Loucy (cell line): Measurements from ENCODE around the gene ARHGAP31.

ENCODE experiments used
- H2AFZ ChIP-seq: fragments of 200-600 bp; sonication (generic); 2 replicates; pipeline ENCODE4 v1.6.0; 2016; ENCODE audit warnings: antibody characterized with exemption, mild to moderate bottlenecking, low read length, moderate library complexity
- H3F3A ChIP-seq: fragments of 200-600 bp; 2 replicates; pipeline ENCODE4 v1.6.0; 2016; ENCODE audit warnings: antibody characterized with exemption, low read depth, mild to moderate bottlenecking
- H3K27me3 ChIP-seq: fragments of 200-600 bp; sonication (generic); 2 replicates; pipeline ENCODE4 v1.6.1; 2014; ENCODE audit warnings: low read length, mild to moderate bottlenecking; ENCODE audit not compliant: insufficient read depth, poor library complexity, severe bottlenecking
- H3K36me3 ChIP-seq: fragments of 200-600 bp; sonication (generic); 2 replicates; pipeline ENCODE4 v1.6.1; 2016; ENCODE audit warnings: low read length; ENCODE audit not compliant: insufficient read depth
- H3K4me1 ChIP-seq: fragments of 200-600 bp; sonication (generic); 2 replicates; pipeline ENCODE4 v1.5.1; 2014; ENCODE audit warnings: low read length, mild to moderate bottlenecking; ENCODE audit not compliant: insufficient read depth, poor library complexity, severe bottlenecking
- H3K4me2 ChIP-seq: fragments of 200-600 bp; sonication (generic); 2 replicates; pipeline ENCODE4 v1.6.0; 2014; ENCODE audit warnings: antibody characterized with exemption, low read length, low read depth, mild to moderate bottlenecking; ENCODE audit not compliant: poor library complexity, severe bottlenecking
- H3K4me3 ChIP-seq: fragments of 200-600 bp; sonication (generic); 2 replicates; pipeline ENCODE4 v1.5.1; 2014; ENCODE audit warnings: low read length, mild to moderate bottlenecking, mixed read lengths; ENCODE audit not compliant: poor library complexity, severe bottlenecking
- H3K79me2 ChIP-seq: fragments of 200-600 bp; sonication (generic); 2 replicates; pipeline ENCODE4 v1.6.1; 2014; ENCODE audit warnings: low read length; ENCODE audit not compliant: insufficient read depth
- H3K9ac ChIP-seq: fragments of 200-600 bp; sonication (generic); 2 replicates; pipeline ENCODE4 v1.6.0; 2014; ENCODE audit warnings: mild to moderate bottlenecking, low read depth, low read length, moderate library complexity; ENCODE audit not compliant: poor library complexity, severe bottlenecking
- H3K9me2 ChIP-seq: fragments of 200-600 bp; sonication (generic); replicated peaks from 2 replicates; pipeline ENCODE4 v1.6.1; 2016; ENCODE audit warnings: low read depth, low read length, mixed read lengths
- H3K9me3 ChIP-seq: fragments of 200-600 bp; sonication (generic); 2 replicates; pipeline ENCODE4 v1.6.1; 2014; ENCODE audit warnings: mild to moderate bottlenecking, antibody characterized with exemption, low read length, low read depth; ENCODE audit not compliant: insufficient read depth
- H4K20me1 ChIP-seq: fragments of 200-600 bp; sonication (generic); 2 replicates; pipeline ENCODE4 v1.6.0; 2014; ENCODE audit warnings: antibody characterized with exemption, low read length, mild to moderate bottlenecking; ENCODE audit not compliant: insufficient read depth, poor library complexity, severe bottlenecking
- EZH2phosphoT487 ChIP-seq: fragments of 200-600 bp; IDR thresholded peaks from 2 replicates; pipeline ENCODE4 v1.6.1; 2018; ENCODE audit warnings: antibody characterized with exemption, mild to moderate bottlenecking, moderate library complexity, borderline replicate concordance
- TF ChIP-seq, protein P1 (sequence below): fragments of 200-600 bp; sonication (generic); conservative IDR thresholded peaks from 2 replicates; pipeline ENCODE4 v1.5.1; 2014; ENCODE audit warnings: mild to moderate bottlenecking, antibody characterized with exemption, low read length

The ARHGAP31 gene

DNA sequence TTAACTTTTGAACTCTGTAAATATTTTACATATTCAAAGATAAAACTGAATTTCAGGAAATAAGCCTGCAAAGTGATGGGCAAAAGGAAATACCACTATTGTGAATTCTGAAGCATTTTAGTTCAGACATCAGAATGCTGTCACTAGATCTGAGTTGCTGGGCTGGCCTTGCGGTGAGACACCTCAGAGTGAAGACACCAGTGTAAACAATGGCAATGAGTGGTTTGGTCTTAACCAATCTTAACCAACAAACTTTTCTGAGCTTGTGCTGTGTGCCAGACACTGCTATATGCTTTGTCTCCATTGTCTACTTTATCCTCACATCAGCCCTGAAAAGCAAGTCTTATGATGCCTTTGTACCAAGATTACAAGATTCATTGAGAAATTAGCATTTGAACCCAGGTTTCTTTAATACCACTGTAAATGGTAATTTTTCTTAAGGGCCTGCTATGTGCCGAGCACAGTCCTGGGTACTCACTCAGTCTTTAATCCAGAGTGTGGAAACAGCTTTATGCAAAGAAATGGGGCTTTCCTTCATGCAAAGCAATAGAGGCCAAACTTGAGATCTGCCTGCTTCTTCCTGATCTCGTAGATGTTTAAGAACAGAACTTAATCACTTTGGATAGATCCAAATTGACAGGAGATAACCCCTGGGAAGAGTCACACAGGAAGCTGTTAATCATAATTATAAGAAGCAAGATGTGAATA is 114.2 kb downstream of the ARHGAP31 start:
- H3K9ac ChIP-seq, result no peak overlapping the region
- no peaks in the 10 kb centered on the region for H3K4me1 ChIP-seq
- no peaks in the 10 kb centered on the region for H3K9me2 ChIP-seq
- no peak overlapping the region for H2AFZ ChIP-seq
- no peak overlapping the region for H3K4me3 ChIP-seq
- H3F3A ChIP-seq, result no peaks in the 10 kb centered on the region
- H3K9me3 ChIP-seq, result no peaks in the 10 kb centered on the region
- no peaks in the 10 kb centered on the region for H4K20me1 ChIP-seq
- no peaks in the 10 kb centered on the region for H3K27me3 ChIP-seq
- no peak for TF ChIP-seq EZH2phosphoT487
- TF ChIP-seq, protein P1, sequence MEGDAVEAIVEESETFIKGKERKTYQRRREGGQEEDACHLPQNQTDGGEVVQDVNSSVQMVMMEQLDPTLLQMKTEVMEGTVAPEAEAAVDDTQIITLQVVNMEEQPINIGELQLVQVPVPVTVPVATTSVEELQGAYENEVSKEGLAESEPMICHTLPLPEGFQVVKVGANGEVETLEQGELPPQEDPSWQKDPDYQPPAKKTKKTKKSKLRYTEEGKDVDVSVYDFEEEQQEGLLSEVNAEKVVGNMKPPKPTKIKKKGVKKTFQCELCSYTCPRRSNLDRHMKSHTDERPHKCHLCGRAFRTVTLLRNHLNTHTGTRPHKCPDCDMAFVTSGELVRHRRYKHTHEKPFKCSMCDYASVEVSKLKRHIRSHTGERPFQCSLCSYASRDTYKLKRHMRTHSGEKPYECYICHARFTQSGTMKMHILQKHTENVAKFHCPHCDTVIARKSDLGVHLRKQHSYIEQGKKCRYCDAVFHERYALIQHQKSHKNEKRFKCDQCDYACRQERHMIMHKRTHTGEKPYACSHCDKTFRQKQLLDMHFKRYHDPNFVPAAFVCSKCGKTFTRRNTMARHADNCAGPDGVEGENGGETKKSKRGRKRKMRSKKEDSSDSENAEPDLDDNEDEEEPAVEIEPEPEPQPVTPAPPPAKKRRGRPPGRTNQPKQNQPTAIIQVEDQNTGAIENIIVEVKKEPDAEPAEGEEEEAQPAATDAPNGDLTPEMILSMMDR, result no peak
- H3K36me3 ChIP-seq, result no peaks in the 10 kb centered on the region
- H3K79me2 ChIP-seq, result no peaks in the 10 kb centered on the region
- no peak overlapping the region for H3K4me2 ChIP-seq

DNA sequence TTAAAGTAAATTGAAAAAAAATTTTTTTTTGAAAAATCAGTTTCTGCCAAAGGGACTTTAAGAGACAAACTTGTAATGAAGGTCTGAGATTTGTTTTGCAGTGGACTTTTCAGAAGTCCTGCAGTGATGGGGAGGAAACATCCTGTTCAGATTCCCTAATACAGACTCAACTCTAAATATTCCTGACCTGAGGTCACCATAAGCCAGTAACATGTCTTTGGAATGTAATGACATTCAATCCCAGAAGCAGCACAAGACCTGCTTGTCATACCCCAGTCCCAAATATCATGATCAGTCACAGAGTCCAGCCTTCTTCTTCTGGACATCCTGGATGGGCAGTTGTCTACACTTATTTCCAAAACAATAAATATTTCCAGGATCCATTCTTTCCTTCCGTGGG is 115.7 kb downstream of the ARHGAP31 start:
- no peak for TF ChIP-seq EZH2phosphoT487
- TF ChIP-seq, protein P1, result no peak
- Histone ChIP-seq H3K9me3 (no peaks in the 10 kb centered on the region), H3K36me3 (no peaks in the 10 kb centered on the region), H3K4me1 (no peaks in the 10 kb centered on the region), H2AFZ (no peak overlapping the region), H3K4me3 (no peak overlapping the region), H3K27me3 (no peaks in the 10 kb centered on the region), H3K9ac (no peak overlapping the region), H3K9me2 (no peaks in the 10 kb centered on the region), H3K4me2 (no peak overlapping the region), H3F3A (no peaks in the 10 kb centered on the region), H3K79me2 (no peaks in the 10 kb centered on the region), H4K20me1 (no peaks in the 10 kb centered on the region)

DNA sequence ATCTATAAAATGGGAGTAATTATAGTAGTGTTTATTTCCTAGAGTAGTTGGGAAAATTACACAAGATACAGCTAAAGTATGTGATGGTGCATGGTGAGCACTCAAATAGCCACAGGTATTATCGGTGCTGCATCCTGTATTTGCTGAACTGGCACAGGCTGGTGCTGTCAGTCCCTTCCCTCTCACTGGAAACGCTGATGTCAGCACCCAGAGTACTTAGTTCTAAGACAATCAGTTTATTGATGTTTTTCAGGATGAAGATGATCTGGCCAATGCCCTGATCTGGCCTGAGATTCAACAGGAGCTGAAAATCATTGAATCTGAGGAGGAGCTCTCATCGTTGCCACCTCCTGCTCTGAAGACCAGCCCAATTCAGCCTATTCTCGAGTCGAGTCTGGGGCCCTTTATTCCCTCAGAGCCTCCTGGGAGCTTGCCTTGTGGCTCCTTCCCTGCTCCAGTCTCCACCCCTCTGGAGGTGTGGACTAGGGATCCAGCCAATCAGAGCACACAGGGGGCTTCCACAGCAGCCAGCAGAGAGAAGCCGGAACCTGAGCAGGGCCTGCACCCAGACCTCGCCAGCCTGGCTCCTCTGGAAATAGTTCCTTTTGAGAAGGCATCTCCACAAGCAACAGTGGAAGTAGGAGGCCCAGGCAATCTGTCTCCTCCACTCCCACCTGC is 119.6 kb downstream of the ARHGAP31 start:
- Histone ChIP-seq H3K4me1 (no peaks in the 10 kb centered on the region), H3F3A (no peaks in the 10 kb centered on the region), H3K9me2 (no peaks in the 10 kb centered on the region), H4K20me1 (no peaks in the 10 kb centered on the region), H3K27me3 (no peaks in the 10 kb centered on the region), H3K4me3 (no peak overlapping the region), H3K9me3 (no peaks in the 10 kb centered on the region), H3K79me2 (no peaks in the 10 kb centered on the region), H3K36me3 (no peaks in the 10 kb centered on the region), H3K4me2 (no peak overlapping the region), H3K9ac (no peak overlapping the region), H2AFZ (no peak overlapping the region)
- TF ChIP-seq, protein P1, result no peak
- no peak for TF ChIP-seq EZH2phosphoT487
